AG09309 (cell line): ENCODE data around the gene KRT9.

Experiments used
- DNase-seq: peaks from one replicate; pipeline ENCODE4 v3.0.0-alpha.2; 2010; ENCODE audit warnings: low read depth
- H3K4me3 ChIP-seq: 2 replicates; pipeline ENCODE4 v1.5.1; 2011; ENCODE audit warnings: mild to moderate bottlenecking, low read depth, low read length, moderate library complexity; ENCODE audit not compliant: control insufficient read depth
- TF ChIP-seq, protein P1 (sequence below): IDR thresholded peaks from 2 replicates; pipeline ENCODE4 v1.5.1; 2011; ENCODE audit warnings: mild to moderate bottlenecking, low read depth, low read length, inconsistent platforms; ENCODE audit not compliant: insufficient read depth, control insufficient read depth; ENCODE audit errors: missing control alignments

Gene KRT9

DNA sequence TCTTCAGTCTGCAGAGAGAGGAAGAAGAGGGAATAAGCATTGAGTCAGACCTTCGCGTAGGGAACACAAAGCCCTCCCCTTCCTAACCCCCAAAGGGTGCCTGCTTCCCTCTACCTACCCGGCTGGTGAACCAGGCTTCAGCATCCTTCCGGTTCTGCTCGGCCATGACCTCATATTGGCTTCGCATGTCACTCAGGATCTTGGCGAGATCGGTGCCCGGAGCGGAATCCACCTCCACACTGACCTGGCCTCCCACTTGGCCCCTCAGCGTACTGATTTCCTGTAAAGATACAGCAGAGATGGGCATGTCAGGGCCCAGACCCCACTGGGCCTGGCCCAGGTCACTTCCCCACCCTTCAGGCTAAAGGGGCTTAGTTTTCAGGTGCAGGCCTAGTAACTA lies 47.6 kb downstream of the KRT9 start:
- DNase-seq = no peak
- TF ChIP-seq, protein P1, sequence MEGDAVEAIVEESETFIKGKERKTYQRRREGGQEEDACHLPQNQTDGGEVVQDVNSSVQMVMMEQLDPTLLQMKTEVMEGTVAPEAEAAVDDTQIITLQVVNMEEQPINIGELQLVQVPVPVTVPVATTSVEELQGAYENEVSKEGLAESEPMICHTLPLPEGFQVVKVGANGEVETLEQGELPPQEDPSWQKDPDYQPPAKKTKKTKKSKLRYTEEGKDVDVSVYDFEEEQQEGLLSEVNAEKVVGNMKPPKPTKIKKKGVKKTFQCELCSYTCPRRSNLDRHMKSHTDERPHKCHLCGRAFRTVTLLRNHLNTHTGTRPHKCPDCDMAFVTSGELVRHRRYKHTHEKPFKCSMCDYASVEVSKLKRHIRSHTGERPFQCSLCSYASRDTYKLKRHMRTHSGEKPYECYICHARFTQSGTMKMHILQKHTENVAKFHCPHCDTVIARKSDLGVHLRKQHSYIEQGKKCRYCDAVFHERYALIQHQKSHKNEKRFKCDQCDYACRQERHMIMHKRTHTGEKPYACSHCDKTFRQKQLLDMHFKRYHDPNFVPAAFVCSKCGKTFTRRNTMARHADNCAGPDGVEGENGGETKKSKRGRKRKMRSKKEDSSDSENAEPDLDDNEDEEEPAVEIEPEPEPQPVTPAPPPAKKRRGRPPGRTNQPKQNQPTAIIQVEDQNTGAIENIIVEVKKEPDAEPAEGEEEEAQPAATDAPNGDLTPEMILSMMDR = no peak
- H3K4me3 ChIP-seq = no peak overlapping the region

DNA sequence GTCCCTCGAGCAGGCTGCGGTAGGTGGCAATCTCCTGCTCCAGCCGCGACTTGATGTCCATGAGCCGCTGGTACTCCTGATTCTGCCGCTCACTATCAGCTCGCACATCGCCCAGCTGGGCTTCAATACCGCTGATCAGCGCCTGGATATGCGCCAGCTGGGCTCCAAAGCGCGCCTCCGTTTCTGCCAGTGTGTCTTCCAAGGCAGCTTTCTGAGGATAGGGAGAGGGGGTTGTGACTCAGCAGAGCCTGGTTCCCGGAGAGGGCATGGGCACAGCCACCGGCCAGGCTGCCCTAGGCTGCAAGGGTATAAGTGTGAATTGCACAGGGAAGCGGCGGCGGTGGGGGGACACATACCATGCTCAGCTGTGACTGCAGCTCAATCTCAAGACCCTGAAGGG lies 48.1 kb downstream of the KRT9 start:
- H3K4me3 ChIP-seq = no peak overlapping the region
- DNase-seq = no peak
- TF ChIP-seq, protein P1 = no peak

DNA sequence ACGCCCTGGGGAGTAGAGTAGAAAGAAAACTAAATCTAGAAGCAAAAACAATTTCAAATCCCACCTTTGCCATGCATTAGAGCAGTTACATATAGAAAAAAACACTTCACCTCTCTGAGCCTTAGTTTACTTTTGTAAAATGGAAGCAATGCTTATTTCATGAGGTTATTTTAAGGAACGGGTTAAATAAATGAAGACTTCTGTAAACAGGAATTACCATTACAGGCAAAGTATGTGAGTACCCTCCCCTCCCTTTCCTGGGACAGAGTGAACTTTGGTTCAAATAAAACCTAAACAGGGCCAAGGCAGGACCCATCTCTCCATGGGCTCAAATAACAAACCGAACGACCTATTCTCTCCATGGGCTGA lies 48.6 kb downstream of the KRT9 start:
- H3K4me3 ChIP-seq = no peak overlapping the region
- TF ChIP-seq, protein P1 = no peak
- no peak for DNase-seq

DNA sequence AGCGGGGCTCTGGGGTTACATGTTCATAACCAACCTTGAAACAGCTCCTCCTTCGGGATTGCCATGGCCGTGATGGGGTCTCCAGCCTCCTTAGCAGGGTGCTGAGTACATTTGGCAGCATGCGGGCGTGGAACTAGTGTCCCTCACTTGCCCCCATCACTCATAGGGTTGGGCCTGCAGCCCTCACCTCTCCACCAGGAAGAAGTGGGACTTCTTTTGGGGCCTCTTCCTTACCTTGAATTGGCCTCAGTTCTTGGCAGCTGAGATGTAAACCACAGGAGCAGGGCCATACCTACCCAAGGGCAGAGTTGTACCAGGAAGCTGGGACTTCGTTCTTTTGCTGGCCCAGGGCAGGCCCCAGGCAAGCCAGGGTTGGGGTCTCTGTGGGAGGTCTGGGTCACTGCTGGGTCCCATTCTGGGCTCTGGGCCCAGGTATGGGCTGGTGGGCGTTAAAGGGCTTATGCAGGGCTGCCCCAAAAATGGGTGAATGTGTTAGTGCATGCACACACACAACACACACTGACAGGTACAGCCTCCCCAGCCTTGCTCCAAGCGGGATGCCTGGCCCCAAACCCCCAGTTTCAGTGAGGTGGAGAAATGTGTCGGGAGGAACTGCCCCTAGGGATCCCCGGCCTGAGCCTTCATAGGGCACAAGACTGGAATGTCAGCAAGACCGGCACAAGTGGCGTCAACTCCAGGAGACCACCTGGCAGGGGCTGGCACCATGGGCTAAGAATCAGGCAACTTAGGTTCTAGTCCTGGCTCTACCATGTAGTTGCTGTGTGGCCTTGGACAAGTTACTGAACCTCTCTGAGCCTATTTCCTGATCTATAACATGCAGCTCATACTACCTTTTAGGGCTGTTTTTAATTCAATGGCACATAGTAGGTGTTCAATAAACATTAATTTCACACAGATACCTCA lies 49.3 kb downstream of the KRT9 start:
- no peak for DNase-seq
- no peak overlapping the region for H3K4me3 ChIP-seq
- TF ChIP-seq, protein P1 = no peak

DNA sequence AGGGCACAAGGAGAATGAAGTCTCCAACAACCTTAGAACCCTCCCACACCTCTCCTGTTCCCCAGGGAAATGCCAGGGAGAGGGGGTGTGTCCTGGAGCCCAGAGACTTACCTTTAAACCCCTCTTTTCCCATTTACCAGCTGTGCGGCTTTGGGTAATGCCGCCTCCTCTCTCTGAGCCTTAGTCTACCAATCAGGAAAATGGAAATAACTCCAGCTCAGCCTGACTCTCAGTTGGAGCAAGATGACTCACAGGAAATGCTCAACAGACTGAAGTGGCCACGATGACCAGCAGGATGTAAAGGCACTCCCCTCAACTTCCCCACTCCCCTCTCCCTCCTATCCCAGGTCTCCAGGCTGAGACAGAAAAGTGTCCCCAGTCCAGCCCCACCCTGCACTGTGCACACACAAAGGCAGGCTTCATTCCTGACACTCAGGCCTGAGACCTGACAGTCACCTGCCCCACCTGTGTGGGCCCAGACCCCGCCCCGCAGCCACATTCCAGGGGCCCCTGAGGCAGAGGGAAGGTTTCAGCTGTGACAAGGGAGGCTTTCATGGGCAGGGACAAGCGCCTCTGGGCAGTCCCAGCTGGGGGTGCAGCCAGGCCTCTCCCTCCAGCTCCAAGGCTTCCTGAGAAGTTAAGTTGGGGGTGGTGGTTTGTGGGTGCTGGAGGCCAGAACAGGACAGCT lies 50.1 kb downstream of the KRT9 start:
- peak; percentile 44 for DNase-seq
- TF ChIP-seq, protein P1 = peak; percentile 19
- no peak overlapping the region for H3K4me3 ChIP-seq

DNA sequence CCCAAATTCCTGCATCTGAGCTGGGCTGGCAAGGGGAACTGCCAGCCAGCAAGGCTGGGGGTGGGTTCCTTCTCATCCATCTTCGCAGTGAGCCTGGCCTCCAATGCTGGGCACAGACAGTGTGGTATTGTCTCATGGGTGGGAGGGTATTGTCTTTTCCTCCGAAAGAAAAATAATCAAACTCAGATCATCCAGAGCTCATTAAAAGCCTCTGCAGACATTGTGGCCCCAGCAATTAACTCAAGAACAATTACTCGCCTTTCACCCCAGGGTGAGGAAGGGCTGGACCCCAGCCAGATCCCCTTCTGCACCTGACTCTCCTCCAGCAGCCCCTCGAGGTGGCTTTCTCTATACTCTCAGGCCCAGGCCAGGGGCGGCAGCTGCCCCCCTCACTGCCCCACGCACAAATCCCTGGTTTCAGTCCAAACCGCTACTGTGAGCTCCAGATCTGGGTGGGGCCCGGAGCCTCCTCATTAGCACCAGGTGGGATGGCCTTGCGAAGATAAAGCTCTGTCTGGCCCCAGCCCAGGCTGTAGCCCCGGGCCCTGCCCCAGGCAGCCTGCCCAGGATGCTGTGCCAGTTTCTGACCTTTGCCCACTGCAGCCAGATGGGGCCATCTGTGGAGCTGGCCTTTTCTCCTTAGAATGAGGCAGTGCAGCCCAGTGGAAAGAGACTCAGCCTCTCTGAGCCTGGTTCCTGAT lies 50.9 kb downstream of the KRT9 start:
- TF ChIP-seq, protein P1 = no peak
- no peak for DNase-seq

More for the DNA sequence above, 50.9 kb downstream of the KRT9 start:
- H3K4me3 ChIP-seq = no peak overlapping the region
